Measurements from ENCODE around the gene ACBD6.

- no peak for TF ChIP-seq EZH2phosphoT487 (IDR thresholded peaks at IDR 0.05; ENCODE audit: insufficient read depth, low read depth)
- no peak for TF ChIP-seq EZH2 (IDR thresholded peaks at IDR 0.05; ENCODE audit: insufficient read depth, poor library complexity, severe bottlenecking)
These were observed 121.9 kb downstream of the ACBD6 start for GRCh38 chr1:180380259-180381183.

Data from GM23248 (cell line).